HG03066 (cell line): Measurements from ENCODE around the gene ANKS1B.
"Not testable (repeated sequence)": the region's sequence is repeated elsewhere in the genome, so short reads cannot be mapped to it uniquely, and the experiment has no call there.

Experiments
- ATAC-seq: cut with Tn5 transposase; IDR thresholded peaks from one replicate; pipeline ENCODE4 v1.9.1; 2021; ENCODE audit warnings: low read depth; ENCODE audit not compliant: unreplicated experiment

ANKS1B gene

DNA sequence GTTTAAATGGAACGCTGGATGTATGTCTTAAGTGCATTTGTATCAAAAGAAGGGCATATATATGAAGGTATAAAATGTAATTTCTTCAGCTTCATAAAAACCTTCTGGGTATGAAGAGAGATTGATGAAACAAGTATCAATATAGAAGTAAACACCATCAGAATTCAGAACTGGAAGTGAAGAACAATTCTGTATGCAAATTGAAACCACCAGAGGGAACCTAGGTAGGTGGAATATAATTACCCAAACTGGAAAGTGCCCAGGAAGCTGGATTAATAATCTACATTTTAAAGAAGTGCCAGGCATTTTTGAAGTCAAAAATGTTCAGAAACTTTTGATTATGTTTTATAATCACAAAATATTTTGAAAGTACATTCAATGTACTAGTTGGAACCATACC is 673.4 kb downstream of the ANKS1B start:
- ATAC-seq, result no peak

DNA sequence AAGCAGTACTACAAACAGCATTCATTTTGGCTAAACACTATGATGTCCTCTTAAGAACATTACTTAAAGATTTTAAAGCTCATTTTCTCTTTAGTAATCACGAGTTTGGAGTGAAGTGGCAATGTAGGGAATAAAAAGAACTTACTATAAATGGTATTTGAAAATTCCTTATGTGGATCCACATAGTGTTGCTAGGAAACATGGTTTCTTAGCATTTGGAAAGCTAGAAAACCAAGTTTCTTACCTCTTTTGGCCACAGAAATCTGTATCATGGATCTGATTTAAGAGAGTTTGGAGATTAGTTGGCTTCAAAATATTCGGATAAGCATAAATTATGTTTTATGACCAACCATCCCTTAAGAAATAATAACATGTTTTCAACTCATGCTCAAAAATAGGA is 674.9 kb downstream of the ANKS1B start:
- ATAC-seq, result no peak

DNA sequence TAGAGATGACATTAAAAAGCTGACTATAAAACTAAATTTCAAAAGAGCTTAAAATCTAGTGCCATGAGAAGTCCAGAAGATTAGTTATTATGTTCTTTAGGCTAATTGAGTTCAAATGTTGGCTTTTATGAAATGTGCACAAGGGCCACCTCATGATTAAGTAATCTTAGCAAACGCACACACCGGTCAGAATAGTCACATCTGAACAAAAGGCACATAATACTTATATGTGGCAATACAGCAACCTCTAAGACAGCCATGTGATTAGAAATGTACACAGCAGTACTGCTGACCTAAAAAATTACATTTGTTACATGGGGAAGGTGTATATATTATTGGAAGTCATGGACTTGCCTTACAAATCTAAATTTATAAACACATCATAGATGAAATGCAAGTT is 681.9 kb downstream of the ANKS1B start:
- ATAC-seq, result no peak

DNA sequence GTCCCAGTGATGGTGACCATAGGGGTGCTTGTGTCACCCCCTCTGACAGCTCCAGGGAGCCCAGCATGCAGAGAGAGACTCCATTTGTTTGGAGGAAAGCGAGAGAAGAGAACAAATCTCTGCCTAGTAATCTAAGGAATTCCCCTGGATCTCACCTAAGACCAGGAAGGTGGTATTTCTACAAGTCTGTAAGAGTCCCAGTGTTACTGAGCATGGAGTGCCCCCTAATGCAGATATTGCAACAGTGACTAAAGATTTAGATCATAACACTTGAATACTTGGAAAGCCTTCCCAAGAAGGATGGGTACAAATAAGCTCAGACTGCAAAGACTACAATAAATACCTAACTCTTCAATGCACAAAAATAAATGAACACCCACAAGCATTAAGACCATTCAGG is 697.6 kb downstream of the ANKS1B start:
- ATAC-seq, result no peak

DNA sequence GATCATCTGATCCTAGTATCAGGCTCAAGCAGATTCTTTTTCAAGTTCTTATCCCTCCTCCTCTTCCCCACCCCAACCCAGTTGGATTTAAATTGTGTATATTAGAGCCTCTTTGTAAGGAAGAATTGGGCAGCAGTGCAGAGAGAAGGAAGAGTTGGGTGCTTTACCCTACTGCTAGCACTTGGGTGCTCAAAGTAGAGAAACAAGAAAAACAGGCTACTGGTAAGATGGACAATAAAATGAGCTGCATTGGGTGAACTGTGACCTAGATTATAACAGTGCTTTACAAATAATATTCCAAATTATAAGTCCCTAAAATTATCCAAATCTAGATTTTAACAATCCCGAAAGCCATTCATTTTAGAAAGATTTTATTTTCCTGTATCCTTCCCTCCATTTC is 700.6 kb downstream of the ANKS1B start:
- no peak for ATAC-seq

DNA sequence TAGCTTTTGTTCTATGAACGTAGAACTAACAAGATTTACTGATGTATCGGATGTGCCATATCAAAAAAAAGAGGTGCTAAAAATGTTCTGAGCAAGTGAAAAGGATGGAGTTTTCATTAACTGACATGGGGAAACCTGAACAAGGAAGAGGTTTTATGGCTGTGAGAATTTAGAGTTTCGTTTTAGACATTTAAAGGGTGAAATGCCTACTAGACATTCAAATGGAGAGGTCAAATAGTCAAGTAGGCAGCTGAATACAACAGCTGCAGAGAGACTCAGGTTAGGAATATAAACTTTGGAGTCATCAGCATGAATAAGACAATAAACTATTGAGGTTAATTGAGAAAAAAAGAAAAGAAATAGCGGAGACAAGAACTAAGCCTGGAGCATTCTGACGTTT is 702.1 kb downstream of the ANKS1B start:
- ATAC-seq, result no peak

DNA sequence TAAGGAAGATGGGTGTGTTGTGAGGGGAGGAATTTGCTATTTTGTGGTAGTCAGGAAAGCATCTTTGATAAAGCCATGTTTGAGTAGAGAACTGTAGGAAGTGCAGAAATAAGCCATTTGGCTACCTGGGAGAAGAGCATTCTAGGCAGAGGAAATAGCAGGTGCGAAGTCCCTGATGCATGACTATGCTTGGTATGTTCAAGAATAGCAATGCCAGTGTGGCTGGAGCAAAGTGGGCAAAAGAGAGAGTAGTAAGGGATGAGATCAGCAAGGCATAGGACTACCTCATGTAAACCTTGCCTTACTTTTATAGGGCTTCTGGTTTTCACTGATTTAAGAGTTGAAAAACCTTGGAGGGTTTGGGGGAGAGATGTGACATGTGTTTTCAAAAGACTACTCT is 702.6 kb downstream of the ANKS1B start:
- ATAC-seq, result no peak

DNA sequence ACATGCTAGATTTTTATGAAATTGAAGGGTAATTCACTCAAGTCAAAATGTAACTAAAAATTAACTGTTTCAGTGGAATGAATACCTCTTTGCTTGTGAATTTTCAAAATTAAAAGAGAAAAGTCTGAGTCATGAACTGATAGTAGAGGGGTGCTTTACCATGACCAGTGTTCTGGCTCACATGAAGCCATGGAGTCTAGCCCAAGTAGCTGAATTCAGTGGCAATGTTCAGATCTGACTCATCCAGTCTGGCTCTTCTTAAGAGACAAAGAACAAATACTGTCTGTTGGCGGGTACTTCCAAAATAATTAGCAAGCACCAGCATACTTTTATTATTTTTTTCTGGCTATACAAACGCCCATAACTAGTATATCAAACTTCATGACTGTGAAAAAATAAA is 703.5 kb downstream of the ANKS1B start:
- ATAC-seq, result no peak

DNA sequence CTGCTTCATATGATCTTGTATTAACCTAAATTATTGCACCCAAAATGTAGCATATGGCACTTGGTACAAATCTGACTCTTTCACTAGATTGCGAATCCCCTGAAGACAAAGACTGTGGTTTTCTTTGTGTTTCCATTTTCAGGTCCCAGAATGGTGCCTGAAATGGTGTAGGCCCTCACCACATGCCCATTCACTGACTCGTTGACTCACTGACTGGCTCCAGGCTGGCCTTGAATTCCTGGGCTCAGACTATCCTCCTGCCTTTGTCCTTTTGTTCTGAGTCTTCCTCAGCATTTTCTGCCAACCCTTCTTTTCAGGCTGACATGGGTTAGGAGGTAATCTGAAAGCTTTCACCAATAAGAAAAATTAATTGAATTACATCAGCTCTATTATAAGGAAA is 705.8 kb downstream of the ANKS1B start:
- no peak for ATAC-seq

DNA sequence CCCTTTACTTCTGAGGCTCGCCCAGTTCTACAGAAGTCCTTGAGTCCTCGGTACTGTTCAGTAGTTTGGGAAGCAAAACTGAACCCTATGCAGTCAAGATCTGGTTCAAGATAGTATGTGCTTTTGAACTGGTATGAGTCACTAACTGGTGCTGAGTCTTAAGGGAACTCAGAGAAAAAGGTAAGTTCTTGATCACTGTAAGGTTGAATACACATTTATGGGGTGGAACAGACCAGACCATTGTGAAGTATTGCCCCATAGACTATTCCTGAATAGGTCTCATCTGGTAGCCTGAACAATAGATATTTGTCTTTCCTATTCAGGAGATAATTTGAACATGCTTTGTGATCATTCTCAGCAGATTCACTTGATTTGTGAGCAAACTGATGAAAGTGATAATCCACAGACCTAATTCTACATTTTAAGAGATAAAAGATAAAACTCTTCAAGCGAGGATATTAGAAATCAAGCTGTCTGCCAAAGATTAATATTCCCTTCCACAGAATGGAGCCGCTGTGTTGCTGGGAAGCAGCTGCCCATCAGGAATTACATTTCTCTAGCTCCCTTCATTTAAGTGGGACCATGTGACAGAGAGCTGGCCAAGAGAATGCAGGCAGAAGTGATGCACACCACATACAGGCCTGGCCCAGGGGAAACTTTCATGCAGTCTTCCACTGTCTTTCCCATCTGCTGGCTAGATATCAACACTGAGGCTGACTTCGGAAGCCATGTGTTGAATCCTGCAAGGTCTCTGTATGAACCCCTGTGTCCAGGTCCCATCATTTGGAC is 707.0 kb downstream of the ANKS1B start:
- ATAC-seq, result no peak

DNA sequence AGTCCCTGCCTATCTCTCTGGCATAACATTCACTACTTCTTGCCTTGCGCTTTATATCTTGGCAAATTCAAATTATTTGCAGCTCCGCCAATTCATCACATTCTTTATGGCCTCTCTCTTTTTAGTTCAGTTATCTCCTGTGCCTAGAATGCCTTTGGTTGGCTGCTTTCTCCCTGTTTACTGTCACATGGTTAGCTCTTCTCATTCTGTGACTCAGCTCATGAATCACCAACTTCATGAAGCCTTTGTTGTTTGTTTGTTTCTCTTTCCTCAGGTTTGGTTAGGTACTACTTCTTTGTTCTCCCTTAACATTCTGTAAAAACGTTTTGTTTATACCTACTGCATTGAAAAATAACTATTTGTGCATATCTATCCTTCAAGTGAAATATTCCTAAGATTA is 713.7 kb downstream of the ANKS1B start:
- no peak for ATAC-seq

DNA sequence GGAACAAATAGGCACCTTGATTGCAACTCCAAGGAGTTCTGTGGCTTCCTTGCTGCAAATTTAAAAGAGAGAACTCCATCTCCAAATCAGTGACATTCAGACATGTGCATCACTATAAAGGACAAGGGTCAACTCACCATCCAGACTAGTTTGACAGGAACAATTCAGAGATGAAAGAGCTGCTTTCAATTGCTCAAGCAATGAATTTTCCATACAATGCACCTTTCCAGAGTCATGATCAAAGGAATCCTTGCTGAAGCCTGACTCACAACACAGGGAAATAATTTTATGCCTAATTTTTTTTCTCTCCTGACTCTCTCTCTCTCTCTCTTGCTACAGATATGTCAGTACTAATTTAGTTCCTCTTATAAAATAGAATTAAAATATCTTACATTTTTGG is 717.7 kb downstream of the ANKS1B start:
- ATAC-seq, result no peak

DNA sequence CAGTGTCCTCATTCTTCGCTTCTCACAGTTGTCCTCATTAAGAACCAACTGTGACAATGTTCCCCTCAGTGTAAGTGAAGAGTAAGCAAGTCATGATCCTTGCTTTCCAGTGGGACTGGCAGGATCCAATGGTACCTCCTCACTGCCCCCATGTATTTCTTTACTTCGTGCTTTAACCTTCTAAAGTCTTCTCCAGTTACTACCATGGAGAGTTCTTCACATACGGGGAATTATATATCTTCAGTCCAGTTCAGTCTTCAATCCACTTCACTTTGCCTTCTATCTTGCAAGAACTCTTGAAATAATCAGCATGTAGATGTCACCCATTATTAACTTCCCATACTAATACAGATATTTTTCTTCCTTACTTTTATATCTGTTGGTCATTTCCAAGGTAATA is 719.1 kb downstream of the ANKS1B start:
- no peak for ATAC-seq

DNA sequence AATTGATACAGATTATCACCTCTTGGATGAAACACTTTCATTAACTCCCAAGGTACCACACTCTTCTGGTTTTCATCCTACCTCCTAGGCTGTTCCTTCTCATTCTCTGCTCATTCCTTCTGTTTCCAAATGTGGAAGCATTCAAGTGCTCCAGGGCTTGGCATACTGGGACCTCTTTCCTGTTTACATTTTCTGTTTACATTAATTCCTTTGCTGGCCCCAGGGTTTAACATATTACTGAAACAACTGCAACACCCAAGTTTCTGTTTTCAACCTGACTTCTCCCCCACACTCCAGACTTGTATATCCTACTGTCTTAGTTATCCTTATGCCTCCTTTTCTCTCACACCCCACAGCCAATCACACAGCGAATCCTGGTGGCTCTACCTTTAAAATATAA is 723.5 kb downstream of the ANKS1B start:
- no peak for ATAC-seq

DNA sequence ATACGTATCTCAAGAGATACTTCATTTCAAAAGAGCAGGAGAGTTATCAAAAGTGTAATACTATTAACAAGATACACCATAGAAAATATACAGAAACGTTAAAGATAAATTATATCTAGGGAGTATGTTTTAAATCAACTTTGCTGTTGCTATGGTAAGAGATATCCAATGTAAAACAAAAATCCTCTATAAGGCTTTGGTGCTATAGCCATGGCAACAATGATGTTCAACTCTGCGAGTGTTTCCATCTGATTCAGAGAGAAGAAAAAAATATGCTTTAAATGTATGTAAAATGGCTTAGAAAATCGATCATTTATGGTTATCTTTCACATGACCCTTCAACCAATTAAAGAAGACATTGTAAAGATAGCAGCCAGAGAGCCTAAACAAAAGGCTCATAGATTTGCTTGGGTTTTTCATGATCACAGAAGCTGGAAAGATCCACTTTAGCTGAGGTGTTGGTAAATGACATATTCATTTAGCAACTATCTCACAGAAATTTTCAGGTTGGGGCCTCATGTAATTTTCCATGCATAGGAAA is 724.2 kb downstream of the ANKS1B start:
- no peak for ATAC-seq

DNA sequence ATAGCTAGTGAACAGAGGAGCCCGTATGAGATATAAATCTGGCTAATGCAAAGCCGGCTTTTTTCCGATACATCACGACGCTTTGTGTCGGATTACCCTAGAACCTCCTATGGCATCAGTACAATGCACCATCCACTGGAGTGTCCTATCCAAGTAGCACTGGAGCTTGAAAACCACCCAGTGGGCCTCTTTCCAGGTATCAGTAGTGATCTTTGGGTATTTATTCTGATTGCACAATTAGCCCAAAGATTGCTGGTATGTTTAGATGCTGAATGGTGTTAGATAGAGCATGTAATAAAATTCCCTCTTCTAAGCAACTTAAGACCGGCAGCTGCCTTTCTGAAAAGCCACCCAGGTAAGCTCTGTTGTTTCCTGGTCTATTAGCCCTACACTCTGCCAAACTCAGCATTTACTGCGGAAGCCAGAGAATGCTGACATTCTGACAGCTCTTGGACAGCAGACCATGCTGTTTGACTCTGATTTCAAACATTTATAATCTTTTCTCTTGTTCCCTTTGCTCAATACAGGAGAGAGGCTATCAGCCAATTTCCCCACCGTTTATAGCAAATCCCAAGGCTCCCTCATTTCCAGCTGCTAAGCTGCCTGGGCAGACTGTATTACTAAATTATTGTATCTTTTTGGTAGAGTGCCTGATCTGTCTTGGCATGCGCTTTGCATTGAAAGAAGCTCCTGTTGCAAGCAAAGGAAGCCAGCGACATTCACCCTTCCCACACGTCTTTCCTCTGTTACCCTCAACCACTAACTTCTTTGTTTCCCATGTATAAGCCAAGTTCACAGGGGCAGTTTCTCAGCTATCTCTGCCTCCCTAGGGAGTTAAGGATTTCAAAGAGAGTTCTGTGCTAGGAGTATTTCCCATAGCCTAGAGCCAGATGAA is 725.4 kb downstream of the ANKS1B start:
- no peak for ATAC-seq

DNA sequence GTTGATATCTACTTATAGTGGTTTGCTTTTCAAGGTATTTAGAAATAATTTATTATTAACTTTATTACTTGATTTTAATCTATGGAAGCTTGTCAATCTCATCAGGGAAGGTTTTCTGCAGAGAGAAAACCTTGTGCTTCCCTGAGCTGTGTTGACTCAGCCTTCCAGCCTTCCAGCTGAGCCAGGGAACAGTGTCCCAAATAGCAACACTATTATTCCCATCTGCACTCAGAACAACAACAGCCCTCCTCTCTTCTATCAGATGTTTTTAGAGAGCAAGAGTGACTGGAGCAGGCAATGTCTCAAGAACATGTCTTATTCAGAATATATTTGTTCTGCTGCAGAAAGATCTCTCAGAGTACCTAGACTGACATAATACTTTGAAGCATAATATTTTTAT is 727.1 kb downstream of the ANKS1B start:
- no peak for ATAC-seq

DNA sequence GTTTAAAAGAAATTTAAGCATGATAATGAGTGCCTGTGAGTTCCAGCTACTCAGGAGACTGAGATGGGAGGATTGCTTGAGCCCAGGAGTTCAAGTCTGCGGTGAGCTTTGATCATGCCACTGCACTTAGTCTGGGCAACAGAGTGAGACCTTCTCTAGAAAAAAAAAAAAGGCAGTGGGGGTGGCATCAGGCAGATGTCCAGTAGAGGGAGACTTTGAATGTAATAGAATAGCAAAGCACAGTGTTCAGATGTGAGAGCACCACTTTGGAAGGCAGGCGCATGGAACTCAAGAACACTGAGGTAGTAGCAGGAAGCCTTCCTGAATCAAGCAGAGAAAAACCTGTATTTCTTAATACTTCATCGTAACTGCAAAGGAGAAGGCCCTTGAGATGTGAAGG is 731.7 kb downstream of the ANKS1B start:
- ATAC-seq, result no peak

DNA sequence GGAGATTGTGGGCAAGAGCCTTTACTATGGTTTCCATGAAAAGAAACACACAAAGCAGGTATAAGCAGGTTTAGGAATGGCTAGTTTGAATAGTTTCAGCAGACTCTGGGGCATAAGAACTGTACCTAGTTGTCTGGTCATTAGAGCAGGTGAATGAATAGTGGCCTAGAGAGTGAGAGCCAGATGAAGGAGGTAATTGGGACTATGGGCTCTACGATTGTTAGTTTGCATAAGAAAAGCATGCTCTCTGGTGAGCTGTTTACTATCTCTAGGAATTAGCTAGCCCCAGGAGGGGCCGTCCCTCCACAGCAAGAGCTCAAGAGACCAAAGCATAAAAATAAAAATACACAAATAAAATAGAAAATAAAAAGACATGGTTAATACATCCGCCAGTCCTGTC is 734.6 kb downstream of the ANKS1B start:
- no peak for ATAC-seq

DNA sequence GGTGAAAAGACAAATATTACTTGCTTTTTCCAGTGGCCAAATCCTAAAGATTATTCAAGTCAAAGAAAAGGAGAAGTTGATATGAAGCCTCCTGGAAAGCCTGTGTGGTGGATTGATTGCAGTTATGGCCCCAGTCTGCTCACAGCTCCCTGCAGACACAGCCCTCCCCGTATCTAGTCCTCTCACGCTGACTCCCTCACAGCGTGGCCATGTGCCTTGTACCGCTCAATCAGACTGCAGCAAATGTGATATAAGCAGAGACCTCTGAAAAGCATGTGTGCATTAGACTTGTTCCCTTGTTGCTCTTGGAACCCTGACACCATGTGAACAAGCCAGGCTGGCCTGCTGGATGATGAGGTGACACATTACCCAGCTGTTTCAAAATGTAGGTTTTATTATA is 735.2 kb downstream of the ANKS1B start:
- ATAC-seq, result no peak

DNA sequence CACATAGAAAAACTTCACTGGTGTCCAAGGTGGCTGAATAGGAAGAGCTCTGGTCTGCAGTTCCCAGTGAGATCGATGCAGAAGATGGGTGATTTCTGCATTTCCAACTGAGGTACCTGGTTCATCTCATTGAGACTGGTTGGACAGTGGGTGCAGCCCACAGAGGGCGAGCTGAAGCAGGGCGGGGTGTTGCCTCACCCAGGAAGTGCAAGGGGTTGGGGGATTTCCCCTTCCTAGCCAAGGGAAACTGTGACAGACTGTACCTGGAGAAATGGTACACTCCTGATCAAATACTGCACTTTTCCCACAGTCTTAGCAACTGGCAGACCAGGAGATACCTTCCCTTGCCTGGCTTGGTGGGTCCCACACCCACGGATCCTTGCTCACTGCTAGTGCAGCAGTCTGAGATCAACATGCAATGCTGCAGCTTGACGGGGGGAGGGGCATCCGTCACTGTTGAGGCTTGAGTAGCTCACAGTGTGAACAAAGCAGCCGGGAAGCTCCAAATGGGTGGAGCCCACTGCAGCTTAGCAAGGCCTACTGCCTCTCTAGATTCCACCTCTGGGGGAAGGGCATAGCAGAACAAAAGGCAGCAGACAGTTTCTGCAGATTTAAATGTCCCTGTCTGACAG is 746.7 kb downstream of the ANKS1B start:
- ATAC-seq, result not testable (repeated sequence)
